ENCODE measurements around the gene PSG7. TPM values are rescaled to one million over a fixed set of nuclear protein-coding genes. Genes with fewer than 3 reads are reported as not detected.
"Not testable (repeated sequence)": the region's sequence is repeated elsewhere in the genome, so short reads cannot be mapped to it uniquely, and the experiment has no call there.

The PSG7 gene
- total and polyA plus RNA-seq, 10 of the 15 experiments (the other 5 are each of a cell fraction or from before 2014, with no cell fraction given): not detected

DNA sequence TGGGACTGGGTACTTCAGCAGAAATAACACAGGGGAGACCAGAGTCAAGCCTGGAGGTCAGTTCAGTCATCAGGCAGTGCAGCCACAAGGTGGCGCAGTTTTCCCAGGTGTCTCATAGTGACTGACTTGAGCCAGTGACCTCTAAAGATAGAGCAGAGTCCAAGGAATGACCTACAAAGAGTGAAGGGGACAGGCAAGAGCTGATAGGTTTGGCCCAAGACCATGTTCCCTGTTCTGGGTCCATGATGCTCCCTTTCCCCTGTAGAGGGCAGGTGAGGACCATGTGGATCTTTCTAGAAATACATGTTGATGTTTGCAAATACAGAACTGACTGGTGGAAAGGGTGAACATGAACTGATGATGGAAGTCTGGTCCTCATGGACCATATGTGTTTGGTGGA is 6.8 kb downstream of the PSG7 start:
- H3K9me3 ChIP-seq (replicated peaks; ENCODE audit: control insufficient read depth, insufficient read depth, low read length); in situ Hi-C loops (cut with MboI); H3K27me3 ChIP-seq (replicated peaks in 1 of 2; ENCODE audit: control insufficient read depth in 2 of 2, insufficient read depth in 2 of 2, low read length in 1 of 2); H3K4me3 ChIP-seq; H3K36me3 ChIP-seq (ENCODE audit: control insufficient read depth in 2 of 2, insufficient read depth in 2 of 2, low read length in 1 of 2); H3K9ac ChIP-seq (ENCODE audit: control insufficient read depth, insufficient read depth, low read length); H3K27ac ChIP-seq (ENCODE audit: control insufficient read depth, insufficient read depth); H3K4me2 ChIP-seq (ENCODE audit: control insufficient read depth, insufficient read depth); FAIRE-seq; POLR2A ChIA-PET; ATAC-seq; SMC1A ChIA-PET (ENCODE audit: uncharacterized antibody, unreplicated experiment); H2AFZ ChIP-seq (ENCODE audit: control insufficient read depth, low read depth, low read length); H3K79me2 ChIP-seq (ENCODE audit: control insufficient read depth, insufficient read depth, low read length); RAD21 ChIA-PET (ENCODE audit: unreplicated experiment); CTCF ChIA-PET; H3K4me1 ChIP-seq (ENCODE audit: control insufficient read depth, insufficient read depth, low read length); BruUV-seq (replicated peaks); DNase-seq (ENCODE audit: low read depth, low spot score); H4K20me1 ChIP-seq (ENCODE audit: control insufficient read depth, insufficient read depth): not testable (repeated sequence)
- TF ChIP-seq, protein P1, sequence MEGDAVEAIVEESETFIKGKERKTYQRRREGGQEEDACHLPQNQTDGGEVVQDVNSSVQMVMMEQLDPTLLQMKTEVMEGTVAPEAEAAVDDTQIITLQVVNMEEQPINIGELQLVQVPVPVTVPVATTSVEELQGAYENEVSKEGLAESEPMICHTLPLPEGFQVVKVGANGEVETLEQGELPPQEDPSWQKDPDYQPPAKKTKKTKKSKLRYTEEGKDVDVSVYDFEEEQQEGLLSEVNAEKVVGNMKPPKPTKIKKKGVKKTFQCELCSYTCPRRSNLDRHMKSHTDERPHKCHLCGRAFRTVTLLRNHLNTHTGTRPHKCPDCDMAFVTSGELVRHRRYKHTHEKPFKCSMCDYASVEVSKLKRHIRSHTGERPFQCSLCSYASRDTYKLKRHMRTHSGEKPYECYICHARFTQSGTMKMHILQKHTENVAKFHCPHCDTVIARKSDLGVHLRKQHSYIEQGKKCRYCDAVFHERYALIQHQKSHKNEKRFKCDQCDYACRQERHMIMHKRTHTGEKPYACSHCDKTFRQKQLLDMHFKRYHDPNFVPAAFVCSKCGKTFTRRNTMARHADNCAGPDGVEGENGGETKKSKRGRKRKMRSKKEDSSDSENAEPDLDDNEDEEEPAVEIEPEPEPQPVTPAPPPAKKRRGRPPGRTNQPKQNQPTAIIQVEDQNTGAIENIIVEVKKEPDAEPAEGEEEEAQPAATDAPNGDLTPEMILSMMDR (IDR thresholded peaks at IDR 0.05 in 2 of 3, conservative IDR thresholded peaks at IDR 0.05 in 1 of 3; ENCODE audit: control insufficient read depth in 2 of 3, extremely low read depth in 1 of 3, insufficient read depth in 1 of 3, low read depth in 3 of 3, low read length in 3 of 3): 0 out of 6 replicates have a peak, but pooled peaks of 1 of the 3 experiments have one; percentile 20
- TF ChIP-seq RAD21 (IDR thresholded peaks at IDR 0.05; ENCODE audit: insufficient read depth, low read depth, low read length): peak; percentile 26; the same call in 1 of the 2 replicates
- intact Hi-C loops (cut with micrococcal nuclease; ENCODE audit: unreplicated experiment): loop anchor here (10.0 kb wide), 1 partner anchor 155 kb away; the partner anchor contains the start of gene PSG2
- WGBS (ENCODE audit: insufficient coverage, insufficient replicate concordance, low lambda C conversion rate, missing lambda C conversion rate): 0% methylated on average over 1 of the region's 1 CpG

DNA sequence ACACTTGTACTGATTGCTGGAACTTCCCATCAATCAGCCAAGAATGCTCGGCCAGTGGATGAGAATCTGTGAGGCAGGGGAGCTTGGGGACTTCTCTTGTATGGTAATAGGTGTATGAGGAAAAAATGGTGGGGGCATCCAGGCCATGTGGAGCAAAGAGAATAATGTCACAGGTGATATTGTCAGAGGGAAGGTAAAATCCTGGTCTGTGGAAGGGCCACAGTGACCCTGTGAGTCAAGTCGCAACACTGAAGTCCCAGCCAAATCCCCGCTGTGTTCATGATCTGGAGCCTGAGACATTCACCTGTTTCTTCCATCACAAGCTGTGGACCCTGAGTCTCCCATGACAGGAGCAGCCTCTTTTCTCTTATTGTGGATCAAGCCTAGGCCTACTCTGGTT is 8.1 kb downstream of the PSG7 start:
- BruUV-seq (replicated peaks): no TSS peak
- SMC1A ChIA-PET (ENCODE audit: uncharacterized antibody, unreplicated experiment): no interaction called here
- WGBS (ENCODE audit: insufficient coverage, insufficient replicate concordance, low lambda C conversion rate, missing lambda C conversion rate): 27% methylated on average over 3 of the region's 3 CpGs
- no peak for TF ChIP-seq NBN (IDR thresholded peaks at IDR 0.05)
- TF ChIP-seq, protein P2, sequence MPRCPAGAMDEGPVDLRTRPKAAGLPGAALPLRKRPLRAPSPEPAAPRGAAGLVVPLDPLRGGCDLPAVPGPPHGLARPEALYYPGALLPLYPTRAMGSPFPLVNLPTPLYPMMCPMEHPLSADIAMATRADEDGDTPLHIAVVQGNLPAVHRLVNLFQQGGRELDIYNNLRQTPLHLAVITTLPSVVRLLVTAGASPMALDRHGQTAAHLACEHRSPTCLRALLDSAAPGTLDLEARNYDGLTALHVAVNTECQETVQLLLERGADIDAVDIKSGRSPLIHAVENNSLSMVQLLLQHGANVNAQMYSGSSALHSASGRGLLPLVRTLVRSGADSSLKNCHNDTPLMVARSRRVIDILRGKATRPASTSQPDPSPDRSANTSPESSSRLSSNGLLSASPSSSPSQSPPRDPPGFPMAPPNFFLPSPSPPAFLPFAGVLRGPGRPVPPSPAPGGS (IDR thresholded peaks at IDR 0.05; ENCODE audit: borderline replicate concordance, insufficient read depth, low read depth, low read length, poor library complexity, severe bottlenecking): no peak
- no peak for TF ChIP-seq RUNX3 (IDR thresholded peaks at IDR 0.05; ENCODE audit: low read length)
- TF ChIP-seq, protein P3, sequence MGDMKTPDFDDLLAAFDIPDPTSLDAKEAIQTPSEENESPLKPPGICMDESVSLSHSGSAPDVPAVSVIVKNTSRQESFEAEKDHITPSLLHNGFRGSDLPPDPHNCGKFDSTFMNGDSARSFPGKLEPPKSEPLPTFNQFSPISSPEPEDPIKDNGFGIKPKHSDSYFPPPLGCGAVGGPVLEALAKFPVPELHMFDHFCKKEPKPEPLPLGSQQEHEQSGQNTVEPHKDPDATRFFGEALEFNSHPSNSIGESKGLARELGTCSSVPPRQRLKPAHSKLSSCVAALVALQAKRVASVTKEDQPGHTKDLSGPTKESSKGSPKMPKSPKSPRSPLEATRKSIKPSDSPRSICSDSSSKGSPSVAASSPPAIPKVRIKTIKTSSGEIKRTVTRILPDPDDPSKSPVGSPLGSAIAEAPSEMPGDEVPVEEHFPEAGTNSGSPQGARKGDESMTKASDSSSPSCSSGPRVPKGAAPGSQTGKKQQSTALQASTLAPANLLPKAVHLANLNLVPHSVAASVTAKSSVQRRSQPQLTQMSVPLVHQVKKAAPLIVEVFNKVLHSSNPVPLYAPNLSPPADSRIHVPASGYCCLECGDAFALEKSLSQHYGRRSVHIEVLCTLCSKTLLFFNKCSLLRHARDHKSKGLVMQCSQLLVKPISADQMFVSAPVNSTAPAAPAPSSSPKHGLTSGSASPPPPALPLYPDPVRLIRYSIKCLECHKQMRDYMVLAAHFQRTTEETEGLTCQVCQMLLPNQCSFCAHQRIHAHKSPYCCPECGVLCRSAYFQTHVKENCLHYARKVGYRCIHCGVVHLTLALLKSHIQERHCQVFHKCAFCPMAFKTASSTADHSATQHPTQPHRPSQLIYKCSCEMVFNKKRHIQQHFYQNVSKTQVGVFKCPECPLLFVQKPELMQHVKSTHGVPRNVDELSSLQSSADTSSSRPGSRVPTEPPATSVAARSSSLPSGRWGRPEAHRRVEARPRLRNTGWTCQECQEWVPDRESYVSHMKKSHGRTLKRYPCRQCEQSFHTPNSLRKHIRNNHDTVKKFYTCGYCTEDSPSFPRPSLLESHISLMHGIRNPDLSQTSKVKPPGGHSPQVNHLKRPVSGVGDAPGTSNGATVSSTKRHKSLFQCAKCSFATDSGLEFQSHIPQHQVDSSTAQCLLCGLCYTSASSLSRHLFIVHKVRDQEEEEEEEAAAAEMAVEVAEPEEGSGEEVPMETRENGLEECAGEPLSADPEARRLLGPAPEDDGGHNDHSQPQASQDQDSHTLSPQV (IDR thresholded peaks at IDR 0.05): no peak
- no peak for TF ChIP-seq POLR2A (IDR thresholded peaks at IDR 0.05; ENCODE audit: low read depth, low read length)
- no peak for TF ChIP-seq ASH2L (IDR thresholded peaks at IDR 0.05; ENCODE audit: borderline replicate concordance, low read depth)
- no peak for TF ChIP-seq BRCA1 (IDR thresholded peaks at IDR 0.05; ENCODE audit: low read depth, low read length)
- TF ChIP-seq HDAC2 (IDR thresholded peaks at IDR 0.05): no peak
- no peak for TF ChIP-seq MTA2 (IDR thresholded peaks at IDR 0.05; ENCODE audit: low read depth)

More for the DNA sequence above, 8.1 kb downstream of the PSG7 start:
- no peaks in the 10 kb centered on the region for H4K20me1 ChIP-seq (ENCODE audit: control insufficient read depth, insufficient read depth)
- POLR2A ChIA-PET: no interaction called here
- H3K9me3 ChIP-seq (replicated peaks; ENCODE audit: control insufficient read depth, insufficient read depth, low read length): no peaks in the 10 kb centered on the region
- ATAC-seq: no peak
- intact Hi-C loops (cut with micrococcal nuclease; ENCODE audit: unreplicated experiment) (no loop called here), in situ Hi-C loops (cut with MboI) (no loop called here)
- CTCF ChIA-PET: no interaction called here
- no peak for FAIRE-seq
- H3K36me3 ChIP-seq (ENCODE audit: control insufficient read depth in 2 of 2, insufficient read depth in 2 of 2, low read length in 1 of 2): no peaks in the 10 kb centered on the region
- H3K79me2 ChIP-seq (ENCODE audit: control insufficient read depth, insufficient read depth, low read length): no peaks in the 10 kb centered on the region
- no peak overlapping the region for H3K27ac ChIP-seq (ENCODE audit: control insufficient read depth, insufficient read depth)
- no peak overlapping the region for H3K4me2 ChIP-seq (ENCODE audit: control insufficient read depth, insufficient read depth)
- no peaks in the 10 kb centered on the region for H3K27me3 ChIP-seq (replicated peaks in 1 of 2; ENCODE audit: control insufficient read depth in 2 of 2, insufficient read depth in 2 of 2, low read length in 1 of 2)
- H3K4me1 ChIP-seq (ENCODE audit: control insufficient read depth, insufficient read depth, low read length): no peaks in the 10 kb centered on the region
- no peak overlapping the region for H3K4me3 ChIP-seq
- H2AFZ ChIP-seq (ENCODE audit: control insufficient read depth, low read depth, low read length): no peak overlapping the region
- no peak for DNase-seq (ENCODE audit: low read depth, low spot score)
- RAD21 ChIA-PET (ENCODE audit: unreplicated experiment): no interaction called here
- H3K9ac ChIP-seq (ENCODE audit: control insufficient read depth, insufficient read depth, low read length): no peak overlapping the region

All from GM12878 (cell line).